Thoracic aorta (tissue), 2 donors: Measurements from ENCODE around the gene IRAK3. TPM values are rescaled to one million over a fixed set of nuclear protein-coding genes. Genes with fewer than 3 reads are reported as not detected.

Source experiments
- ATAC-seq: fragments of 150-250 bp; one replicate; pipeline ENCODE4 v1.8.0; 2017; ENCODE audit warnings: low read depth; ENCODE audit not compliant: insufficient number of reproducible peaks, low FRiP score
- DNase-seq: peaks from one replicate; pipeline ENCODE4 v3.0.0-alpha.2; 2020; ENCODE audit warnings: low spot score
- H3K27ac ChIP-seq, 2 donors: fragments of 200-600 bp; sonication (generic); 1 replicate in 1 of 2; 2 replicates in 1 of 2; pipeline ENCODE4 v1.5.1; 2016; ENCODE audit warnings: mild to moderate bottlenecking in 2 of 2, moderate library complexity in 2 of 2
- H3K27me3 ChIP-seq: fragments of 200-600 bp; sonication (generic); replicated peaks from 2 replicates; pipeline ENCODE4 v1.6.0; 2016; ENCODE audit warnings: mild to moderate bottlenecking; ENCODE audit not compliant: insufficient read depth
- H3K36me3 ChIP-seq: fragments of 200-600 bp; sonication (generic); one replicate; pipeline ENCODE4 v1.5.1; 2016
- H3K4me1 ChIP-seq, 2 donors: fragments of 200-600 bp; sonication (generic); 1 replicate in 1 of 2; 2 replicates in 1 of 2; pipeline versions ENCODE4 v1.5.1 to v1.6.0; 2016; ENCODE audit warnings: low read depth in 2 of 2, mild to moderate bottlenecking in 1 of 2; ENCODE audit not compliant: control insufficient read depth in 1 of 2
- H3K4me3 ChIP-seq: fragments of 200-600 bp; sonication (generic); 2 replicates; pipeline ENCODE4 v1.5.1; 2016; ENCODE audit warnings: mild to moderate bottlenecking
- H3K9me3 ChIP-seq: fragments of 200-600 bp; sonication (generic); 2 replicates; pipeline ENCODE4 v1.5.1; 2016
- CTCF ChIP-seq: fragments of 200-600 bp; sonication (generic); IDR thresholded peaks from one replicate; pipeline ENCODE4 v1.5.1; 2019; ENCODE audit warnings: antibody characterized with exemption
- total RNA-seq, 2 donors: library from RNA; depleted of rRNA; stranded (reverse); fragments of >200 nt; gene quantifications; one replicate each; pipeline versions ENCODE4 v1.1.0 to v1.2.3, GENCODE V29; 2016

IRAK3 gene
- total RNA-seq, 2 donors from 2014 or later: 29.8 to 67.9 TPM

GRCh38 chr12:66142826-66143225 lies 46.2 kb upstream of the IRAK3 start:
- peaks cover 9% of the 10 kb centered on the region for H3K36me3 ChIP-seq
- no peak for DNase-seq
- H3K9me3 ChIP-seq: peaks cover 12% of the 10 kb centered on the region

GRCh38 chr12:66143868-66144267 lies 45.1 kb upstream of the IRAK3 start:
- ATAC-seq (no peak), DNase-seq (no peak)
- no peak for TF ChIP-seq CTCF
- Histone ChIP-seq H3K27ac (no peak overlapping the region), H3K4me3 (no peak overlapping the region), H3K9me3 (peaks cover 12% of the 10 kb centered on the region), H3K36me3 (peaks cover 9% of the 10 kb centered on the region), H3K27me3 (no peaks in the 10 kb centered on the region), H3K4me1 (peaks cover 0 to 13% of the 10 kb centered on the region in 2 donors)

More at GRCh38 chr12:66142826-66143225, 46.2 kb upstream of the IRAK3 start:
- Histone ChIP-seq H3K4me1 (peaks cover 0 to 13% of the 10 kb centered on the region in 2 donors), H3K27ac (no peak overlapping the region), H3K27me3 (no peaks in the 10 kb centered on the region), H3K4me3 (no peak overlapping the region)
- ATAC-seq: no peak
- TF ChIP-seq CTCF: no peak

- no peak for DNase-seq
- H3K9me3 ChIP-seq: peaks cover 12% of the 10 kb centered on the region
- no peak overlapping the region for H3K4me3 ChIP-seq
- ATAC-seq: peak; percentile 87
- H3K36me3 ChIP-seq: peaks cover 4% of the 10 kb centered on the region
- H3K27ac ChIP-seq: peak overlapping the region; percentile 2 to 15
- peak; percentile 44 for TF ChIP-seq CTCF
- peaks cover 0 to 13% of the 10 kb centered on the region in 2 donors for H3K4me1 ChIP-seq
- H3K27me3 ChIP-seq: no peaks in the 10 kb centered on the region
Measured at GRCh38 chr12:66144791-66145754, 43.9 kb upstream of the IRAK3 start.

- no peak for DNase-seq
- peak; percentile 21 for TF ChIP-seq CTCF
- H3K4me1 ChIP-seq: peaks cover 6 to 18% of the 10 kb centered on the region in 2 donors
- no peak overlapping the region for H3K27ac ChIP-seq
- no peak for ATAC-seq
- peaks cover 10% of the 10 kb centered on the region for H3K36me3 ChIP-seq
- no peaks in the 10 kb centered on the region for H3K9me3 ChIP-seq
- no peak overlapping the region for H3K4me3 ChIP-seq
- no peaks in the 10 kb centered on the region for H3K27me3 ChIP-seq
Measured at GRCh38 chr12:66149702-66150398, 39.2 kb upstream of the IRAK3 start.

- TF ChIP-seq CTCF: no peak
- no peaks in the 10 kb centered on the region for H3K9me3 ChIP-seq
- no peak overlapping the region for H3K27ac ChIP-seq
- H3K36me3 ChIP-seq: peaks cover 10% of the 10 kb centered on the region
- H3K4me1 ChIP-seq: peaks cover 10 to 16% of the 10 kb centered on the region in 2 donors
- no peak for DNase-seq
- ATAC-seq: no peak
- no peaks in the 10 kb centered on the region for H3K27me3 ChIP-seq
- H3K4me3 ChIP-seq: no peak overlapping the region
Measured at GRCh38 chr12:66152732-66153131, 36.3 kb upstream of the IRAK3 start.
